Head of caudate nucleus (tissue), 42 donors: ENCODE measurements around the gene SLC39A6.
"Not testable (repeated sequence)": the region's sequence is repeated elsewhere in the genome, so short reads cannot be mapped to it uniquely, and the experiment has no call there.

Experiments
- DNase-seq, 42 donors: peaks; one replicate each; pipeline versions ENCODE4 v3.0.0 to v3.0.0-alpha.2; 2020 to 2021; ENCODE audit warnings: mixed read lengths in 7 of 42
- intact Hi-C: fragments of 100-400 bp; cut with DNase I; formaldehyde crosslinking; loops from one replicate; pipeline ENCODE4 v1.15.0; 2022

Gene SLC39A6

GRCh38 chr18:36075862-36076587, 53.1 kb downstream of the SLC39A6 start:
- DNase-seq: no peak
- intact Hi-C loops: no loop called here

GRCh38 chr18:36074435-36074834, 54.7 kb downstream of the SLC39A6 start:
- intact Hi-C loops: no loop called here
- no peak for DNase-seq

GRCh38 chr18:36073676-36074075, 55.5 kb downstream of the SLC39A6 start:
- intact Hi-C loops: no loop called here
- DNase-seq: no peak

- DNase-seq, intact Hi-C loops: not testable (repeated sequence)
Observed at GRCh38 chr18:36072406-36072805, 56.7 kb downstream of the SLC39A6 start.

- intact Hi-C loops: loop anchor here (5.0 kb wide), 2 partner anchors 60 to 95 kb away; partner anchors contain the start of genes ELP2, RMP24 and SLC39A6
Observed at GRCh38 chr18:36067055-36067957, 61.8 kb downstream of the SLC39A6 start, which contains the start of gene RPRD1A. Gene RPRD1A (minus strand): TSS chr18:36067559. CDS start chr18:36067404, 155 bp downstream.

GRCh38 chr18:36066686-36067054, 62.5 kb downstream of the SLC39A6 start:
- DNase-seq: no peak
- intact Hi-C loops: loop anchor here (5.0 kb wide), 2 partner anchors 61 to 94 kb away; partner anchors contain the start of genes ELP2, RMP24 and SLC39A6

More at GRCh38 chr18:36067055-36067957, 61.8 kb downstream of the SLC39A6 start, which contains the start of gene RPRD1A:
- peak; percentile 96 to 100 (median 99) for DNase-seq

- DNase-seq: no peak
- intact Hi-C loops: loop anchor here (5.0 kb wide), 2 partner anchors 61 to 94 kb away; partner anchors contain the start of genes ELP2, RMP24 and SLC39A6
Observed at GRCh38 chr18:36066001-36066400, 63.1 kb downstream of the SLC39A6 start.

- intact Hi-C loops: loop anchor here (5.0 kb wide), 2 partner anchors 63 to 92 kb away; partner anchors contain the start of genes ELP2, RMP24 and SLC39A6
- DNase-seq: not testable (repeated sequence)
Observed at GRCh38 chr18:36064809-36065079, 64.4 kb downstream of the SLC39A6 start.

GRCh38 chr18:36064027-36064808, 64.9 kb downstream of the SLC39A6 start:
- no peak for DNase-seq
- intact Hi-C loops: no loop called here

- intact Hi-C loops: no loop called here
- peak in 1 of 42 donors; percentile 13 for DNase-seq
Observed at GRCh38 chr18:36058674-36059073, 70.5 kb downstream of the SLC39A6 start.
